ENCODE results near the gene C19orf85.
A peak's percentile ranks its signal among the peaks of the same experiment; 100 is the strongest.

Gene C19orf85

GRCh38 chr19:55489711-55490477 is 25.3 kb upstream of the C19orf85 start:
- no peak for DNase-seq (ENCODE audit: low read depth, low spot score)

- DNase-seq (ENCODE audit: low read depth, low spot score) = peak; percentile 49
These were observed 24.6 kb upstream of the C19orf85 start for GRCh38 chr19:55488986-55489710.

- peak; percentile 71 for DNase-seq (ENCODE audit: low read depth, low spot score)
These were observed 23.6 kb upstream of the C19orf85 start, which contains the start of gene SSC5D for GRCh38 chr19:55487924-55488687. SSC5D (plus strand) TSS chr19:55488436; CDS start chr19:55488590, 154 bp downstream.

- peak; percentile 97 for DNase-seq (ENCODE audit: low read depth, low spot score)
These were observed 22.7 kb upstream of the C19orf85 start for GRCh38 chr19:55486971-55487923.

GRCh38 chr19:55486043-55486970 is 21.8 kb upstream of the C19orf85 start:
- DNase-seq (ENCODE audit: low read depth, low spot score) = no peak

- DNase-seq (ENCODE audit: low read depth, low spot score) = no peak
These were observed 21.0 kb upstream of the C19orf85 start for GRCh38 chr19:55485439-55486011.

GRCh38 chr19:55484593-55485438 is 20.3 kb upstream of the C19orf85 start, which contains the start of gene NAT14:
NAT14 (plus strand) TSS chr19:55485188; CDS start chr19:55485709, 521 bp downstream.
- peak; percentile 88 for DNase-seq (ENCODE audit: low read depth, low spot score)

GRCh38 chr19:55483706-55484592 is 19.4 kb upstream of the C19orf85 start:
- DNase-seq (ENCODE audit: low read depth, low spot score) = no peak

- no peak for DNase-seq (ENCODE audit: low read depth, low spot score)
These were observed 18.6 kb upstream of the C19orf85 start for GRCh38 chr19:55482967-55483705.

- DNase-seq (ENCODE audit: low read depth, low spot score) = no peak
These were observed 17.8 kb upstream of the C19orf85 start for GRCh38 chr19:55482156-55482961.

GRCh38 chr19:55481794-55482155 is 17.2 kb upstream of the C19orf85 start:
- DNase-seq (ENCODE audit: low read depth, low spot score) = no peak

- no peak for DNase-seq (ENCODE audit: low read depth, low spot score)
These were observed 16.7 kb upstream of the C19orf85 start for GRCh38 chr19:55481148-55481793.

- DNase-seq (ENCODE audit: low read depth, low spot score) = no peak
These were observed 15.1 kb upstream of the C19orf85 start for GRCh38 chr19:55479451-55480230.

- DNase-seq (ENCODE audit: low read depth, low spot score) = no peak
These were observed 14.5 kb upstream of the C19orf85 start for GRCh38 chr19:55479045-55479444.

GRCh38 chr19:55478364-55478763 is 13.8 kb upstream of the C19orf85 start:
- DNase-seq (ENCODE audit: low read depth, low spot score) = no peak
